NCI-H345 treated with DMSO at 0.1 percent for 48 hours (cell line): ENCODE measurements around the gene ADAMTS20.

ENCODE experiments used
- DNase-seq: peaks from one replicate; lab custom pipeline; 2025; ENCODE audit not compliant: unreplicated experiment; lab: John Stamatoyannopoulos, UW

ADAMTS20 gene

GRCh38 chr12:43318021-43318420 lies 234.0 kb downstream of the ADAMTS20 start:
- DNase-seq, result no peak

GRCh38 chr12:43317156-43317555 lies 234.8 kb downstream of the ADAMTS20 start:
- no peak for DNase-seq

- no peak for DNase-seq
These were observed 235.5 kb downstream of the ADAMTS20 start for GRCh38 chr12:43316520-43316919.

- no peak for DNase-seq
These were observed 236.0 kb downstream of the ADAMTS20 start for GRCh38 chr12:43315961-43316360.

- DNase-seq, result no peak
These were observed 239.0 kb downstream of the ADAMTS20 start for GRCh38 chr12:43312991-43313505.

- DNase-seq, result no peak
These were observed 241.4 kb downstream of the ADAMTS20 start for GRCh38 chr12:43310596-43310995.

GRCh38 chr12:43309959-43310358 lies 242.0 kb downstream of the ADAMTS20 start:
- no peak for DNase-seq

GRCh38 chr12:43308776-43309175 lies 243.2 kb downstream of the ADAMTS20 start:
- no peak for DNase-seq

- DNase-seq, result no peak
These were observed 244.9 kb downstream of the ADAMTS20 start for GRCh38 chr12:43307126-43307525.

GRCh38 chr12:43306066-43306465 lies 245.9 kb downstream of the ADAMTS20 start:
- no peak for DNase-seq

- DNase-seq, result no peak
These were observed 246.9 kb downstream of the ADAMTS20 start for GRCh38 chr12:43305065-43305464.
